Osteoblast (primary cell): ENCODE measurements around the gene MTCL1. TPM values are rescaled to one million over a fixed set of nuclear protein-coding genes. Genes with fewer than 3 reads are reported as not detected.

ENCODE experiments used
- DNase-seq: peaks from one replicate; pipeline ENCODE4 v3.0.0; 2011; ENCODE audit warnings: low spot score, mixed read lengths; ENCODE audit not compliant: insufficient read length; ENCODE audit errors: missing footprints
- H2AFZ ChIP-seq: 2 replicates; pipeline ENCODE4 v1.6.0; 2011; ENCODE audit warnings: mild to moderate bottlenecking, low read length
- H3K27ac ChIP-seq: 2 replicates; pipeline ENCODE4 v1.5.1; 2011; ENCODE audit warnings: mild to moderate bottlenecking, low read depth, low read length, moderate library complexity
- H3K27me3 ChIP-seq: 2 replicates; pipeline ENCODE4 v1.6.0; 2012; ENCODE audit warnings: mild to moderate bottlenecking, control low read depth, inconsistent platforms, low read length, moderate library complexity; ENCODE audit not compliant: insufficient read depth
- H3K36me3 ChIP-seq: 2 replicates; pipeline ENCODE4 v1.5.1; 2011; ENCODE audit warnings: mild to moderate bottlenecking, low read length, control low read depth, moderate library complexity; ENCODE audit not compliant: insufficient read depth
- H3K4me1 ChIP-seq: 2 replicates; pipeline ENCODE4 v1.5.1; 2011; ENCODE audit warnings: mild to moderate bottlenecking, low read length, control low read depth, moderate library complexity; ENCODE audit not compliant: insufficient read depth
- H3K4me2 ChIP-seq: 2 replicates; pipeline ENCODE4 v1.6.0; 2011; ENCODE audit warnings: mild to moderate bottlenecking, low read length; ENCODE audit not compliant: insufficient read depth
- H3K4me3 ChIP-seq: fragments of 200-600 bp; sonication (generic); 3 replicates; pipeline ENCODE4 v1.5.1; 2012; ENCODE audit warnings: mild to moderate bottlenecking, low read length, inconsistent platforms; ENCODE audit not compliant: insufficient read depth
- H3K79me2 ChIP-seq: 2 replicates; pipeline ENCODE4 v1.6.0; 2012; ENCODE audit warnings: mild to moderate bottlenecking, low read length, control low read depth, inconsistent platforms; ENCODE audit not compliant: insufficient read depth
- H3K9me3 ChIP-seq: 2 replicates; pipeline ENCODE4 v1.5.1; 2011; ENCODE audit warnings: low read depth, low read length, control low read depth
- H4K20me1 ChIP-seq: 2 replicates; pipeline ENCODE4 v1.6.0; 2012; ENCODE audit warnings: mild to moderate bottlenecking, low read length, control low read depth; ENCODE audit not compliant: insufficient read depth
- CTCF ChIP-seq: IDR thresholded peaks from 2 replicates; pipeline ENCODE4 v1.5.1; 2011; ENCODE audit warnings: mild to moderate bottlenecking, low read depth, low read length, moderate library complexity; ENCODE audit errors: extremely low read depth
- total RNA-seq: library from RNA; depleted of rRNA; stranded (reverse); fragments of >200 nt; gene quantifications from 2 replicates; pipeline ENCODE4 v1.2.3, GENCODE V29; 2012

Gene MTCL1
- total RNA-seq, 1 donor, result 38.0 TPM

- peak; percentile 82 for DNase-seq
- H4K20me1 ChIP-seq, result no peaks in the 10 kb centered on the region
- H3K36me3 ChIP-seq, result no peaks in the 10 kb centered on the region
- H3K27me3 ChIP-seq, result no peaks in the 10 kb centered on the region
- H3K4me3 ChIP-seq, result no peak overlapping the region
- H2AFZ ChIP-seq, result peak overlapping the region; percentile 67
- no peaks in the 10 kb centered on the region for H3K9me3 ChIP-seq
- H3K4me1 ChIP-seq, result no peaks in the 10 kb centered on the region
- no peak for TF ChIP-seq CTCF
- no peaks in the 10 kb centered on the region for H3K79me2 ChIP-seq
- H3K4me2 ChIP-seq, result peak overlapping the region; percentile 21
- no peak overlapping the region for H3K27ac ChIP-seq
Observed at GRCh38 chr18:8685141-8685913, 20.0 kb upstream of the MTCL1 start.

GRCh38 chr18:8685914-8686216, 19.5 kb upstream of the MTCL1 start:
- no peak overlapping the region for H3K4me3 ChIP-seq
- no peak overlapping the region for H3K27ac ChIP-seq
- no peaks in the 10 kb centered on the region for H3K27me3 ChIP-seq
- H3K36me3 ChIP-seq, result no peaks in the 10 kb centered on the region
- H2AFZ ChIP-seq, result peak overlapping the region; percentile 67
- TF ChIP-seq CTCF, result no peak
- no peaks in the 10 kb centered on the region for H3K9me3 ChIP-seq
- H3K4me2 ChIP-seq, result peak overlapping the region; percentile 21
- no peaks in the 10 kb centered on the region for H4K20me1 ChIP-seq
- no peak for DNase-seq
- no peaks in the 10 kb centered on the region for H3K4me1 ChIP-seq
- no peaks in the 10 kb centered on the region for H3K79me2 ChIP-seq

- no peak overlapping the region for H3K4me2 ChIP-seq
- no peaks in the 10 kb centered on the region for H3K79me2 ChIP-seq
- no peak overlapping the region for H2AFZ ChIP-seq
- no peaks in the 10 kb centered on the region for H3K27me3 ChIP-seq
- no peak overlapping the region for H3K27ac ChIP-seq
- H3K9me3 ChIP-seq, result no peaks in the 10 kb centered on the region
- H4K20me1 ChIP-seq, result no peaks in the 10 kb centered on the region
- H3K4me1 ChIP-seq, result no peaks in the 10 kb centered on the region
- no peak for TF ChIP-seq CTCF
- no peaks in the 10 kb centered on the region for H3K36me3 ChIP-seq
- H3K4me3 ChIP-seq, result no peak overlapping the region
- no peak for DNase-seq
Observed at GRCh38 chr18:8686611-8687010, 18.7 kb upstream of the MTCL1 start.

- Histone ChIP-seq H3K4me1 (no peaks in the 10 kb centered on the region), H3K79me2 (no peaks in the 10 kb centered on the region), H4K20me1 (no peaks in the 10 kb centered on the region), H3K9me3 (no peaks in the 10 kb centered on the region), H3K36me3 (no peaks in the 10 kb centered on the region), H3K4me3 (no peak overlapping the region), H3K27me3 (no peaks in the 10 kb centered on the region), H3K27ac (no peak overlapping the region), H3K4me2 (no peak overlapping the region), H2AFZ (no peak overlapping the region)
- no peak for DNase-seq
- no peak for TF ChIP-seq CTCF
Observed at GRCh38 chr18:8688216-8688800, 17.0 kb upstream of the MTCL1 start.
